HepG2 (cell line): Measurements from ENCODE around the gene LRRC72.

Source experiments
- ZFYVE20 ChIP-seq: sonication (generic); formaldehyde crosslinking; IDR thresholded peaks from 2 replicates; pipeline ENCODE4 v1.8.0; 2023; ENCODE audit warnings: low read depth, mild to moderate bottlenecking, moderate library complexity, missing genetic modification reagents, borderline replicate concordance
- ZNF558 ChIP-seq: sonication (generic); formaldehyde crosslinking; IDR thresholded peaks from 2 replicates; pipeline ENCODE4 v1.9.0; 2022; ENCODE audit warnings: mild to moderate bottlenecking, missing genetic modification reagents, borderline replicate concordance

- TF ChIP-seq ZFYVE20 (CRISPR knock-in tag) (no peak), ZNF558 (CRISPR knock-in tag) (no peak)
Observed at GRCh38 chr7:16603633-16604032, 77.0 kb downstream of the LRRC72 start.
